ENCODE results near the gene LRRC8B. TPM values are rescaled to one million over a fixed set of nuclear protein-coding genes. Genes with fewer than 3 reads are reported as not detected.
"Not testable (repeated sequence)": the region's sequence is repeated elsewhere in the genome, so short reads cannot be mapped to it uniquely, and the experiment has no call there.

LRRC8B gene
- total RNA-seq, 4 donors from 2014 or later: 3.3 to 9.2 (median 4.1) TPM

DNA sequence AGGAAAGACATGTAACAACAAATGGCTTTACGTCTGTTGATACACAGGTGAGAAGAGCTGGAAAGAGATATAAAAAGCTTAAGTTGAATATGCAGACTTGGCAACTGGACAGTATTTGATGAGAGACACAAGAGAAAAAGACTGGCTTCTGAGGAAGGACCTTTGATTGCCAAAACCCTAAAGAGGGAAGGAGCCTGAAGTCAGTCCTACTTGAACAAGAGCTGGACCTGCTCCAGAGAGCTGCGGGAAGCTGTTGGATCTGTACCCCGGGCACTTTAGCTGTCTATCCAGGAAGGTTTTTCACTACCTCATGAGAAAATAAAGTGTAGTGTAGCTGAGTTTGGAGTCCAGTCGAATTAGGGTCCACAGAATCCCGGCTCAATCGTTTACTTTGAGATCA, 25.3 kb upstream of the LRRC8B start:
- no peaks in the 10 kb centered on the region for H3K9me3 ChIP-seq
- no peak for DNase-seq (ENCODE audit: extremely low spot score)
- WGBS: 70% methylated on average over 6 of the region's 6 CpGs
- intact Hi-C loops (cut with DNase I): no loop called here
- H3K27me3 ChIP-seq: no peaks in the 10 kb centered on the region
- H3K4me3 ChIP-seq: no peak overlapping the region
- no peak overlapping the region for H3K27ac ChIP-seq (replicated peaks in 1 of 4)
- H3K36me3 ChIP-seq: no peaks in the 10 kb centered on the region
- H3K4me1 ChIP-seq: no peaks in the 10 kb centered on the region
- TF ChIP-seq POLR2AphosphoS5 (IDR thresholded peaks at IDR 0.05): no peak
- no peak for TF ChIP-seq CTCF (IDR thresholded peaks at IDR 0.05)
- TF ChIP-seq POLR2A (IDR thresholded peaks at IDR 0.05; ENCODE audit: low read depth): no peak
- no peak for TF ChIP-seq EP300 (IDR thresholded peaks at IDR 0.05)

DNA sequence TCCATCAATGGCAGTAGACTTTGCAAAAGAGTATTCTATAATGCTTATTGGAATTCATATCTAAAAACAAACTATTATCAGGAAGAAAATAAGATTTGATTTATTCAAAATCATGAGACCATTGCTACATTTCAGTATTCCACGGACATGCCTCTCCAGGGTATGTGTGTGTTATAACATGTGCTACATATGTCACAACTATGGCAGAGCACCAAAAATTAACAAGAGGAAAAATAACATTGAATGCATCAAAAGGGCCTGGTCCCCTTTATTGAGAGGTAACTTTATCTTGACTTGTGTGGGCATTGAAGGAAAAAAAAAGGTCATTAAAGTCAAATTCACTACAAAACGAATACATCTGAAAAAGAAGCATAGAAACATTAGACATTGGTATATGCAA, 22.6 kb upstream of the LRRC8B start:
- Histone ChIP-seq H3K9me3 (no peaks in the 10 kb centered on the region), H3K4me3 (no peak overlapping the region), H3K36me3 (no peaks in the 10 kb centered on the region), H3K27ac (replicated peaks in 1 of 4) (no peak overlapping the region), H3K4me1 (no peaks in the 10 kb centered on the region), H3K27me3 (no peaks in the 10 kb centered on the region)
- intact Hi-C loops (cut with DNase I): no loop called here
- 75% methylated on average over 2 of the region's 2 CpGs for WGBS
- TF ChIP-seq POLR2A (IDR thresholded peaks at IDR 0.05; ENCODE audit: low read depth): no peak
- TF ChIP-seq EP300 (IDR thresholded peaks at IDR 0.05): no peak
- TF ChIP-seq CTCF (IDR thresholded peaks at IDR 0.05): no peak
- no peak for TF ChIP-seq POLR2AphosphoS5 (IDR thresholded peaks at IDR 0.05)
- no peak for DNase-seq (ENCODE audit: extremely low spot score)

DNA sequence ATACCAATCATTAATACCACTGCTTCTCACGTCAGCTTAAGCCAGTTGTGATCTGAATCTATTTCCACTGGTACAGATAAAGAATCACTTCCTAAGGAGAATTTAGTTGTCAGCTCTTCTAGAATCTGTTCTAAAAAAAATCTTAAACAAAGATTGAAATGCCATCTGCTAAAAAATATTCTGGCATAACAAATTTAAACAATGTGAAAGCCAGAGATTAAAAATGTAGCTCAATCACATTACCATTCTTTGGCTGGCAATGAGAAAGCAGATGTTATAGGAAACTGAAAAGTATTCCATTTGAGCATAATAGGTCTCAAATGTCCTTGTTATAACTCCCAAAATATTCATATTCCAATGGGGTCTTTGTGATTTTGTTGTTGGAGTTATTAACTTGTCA, 21.7 kb upstream of the LRRC8B start:
- Histone ChIP-seq H3K27me3 (no peaks in the 10 kb centered on the region), H3K27ac (replicated peaks in 1 of 4) (no peak overlapping the region), H3K4me3 (no peak overlapping the region), H3K4me1 (no peaks in the 10 kb centered on the region), H3K9me3 (no peaks in the 10 kb centered on the region), H3K36me3 (no peaks in the 10 kb centered on the region)
- TF ChIP-seq CTCF (IDR thresholded peaks at IDR 0.05): no peak
- TF ChIP-seq EP300 (IDR thresholded peaks at IDR 0.05): no peak
- TF ChIP-seq POLR2A (IDR thresholded peaks at IDR 0.05; ENCODE audit: low read depth): no peak
- TF ChIP-seq POLR2AphosphoS5 (IDR thresholded peaks at IDR 0.05): no peak
- WGBS: 56% methylated on average over 1 of the region's 1 CpG
- intact Hi-C loops (cut with DNase I): no loop called here
- DNase-seq (ENCODE audit: extremely low spot score): no peak

DNA sequence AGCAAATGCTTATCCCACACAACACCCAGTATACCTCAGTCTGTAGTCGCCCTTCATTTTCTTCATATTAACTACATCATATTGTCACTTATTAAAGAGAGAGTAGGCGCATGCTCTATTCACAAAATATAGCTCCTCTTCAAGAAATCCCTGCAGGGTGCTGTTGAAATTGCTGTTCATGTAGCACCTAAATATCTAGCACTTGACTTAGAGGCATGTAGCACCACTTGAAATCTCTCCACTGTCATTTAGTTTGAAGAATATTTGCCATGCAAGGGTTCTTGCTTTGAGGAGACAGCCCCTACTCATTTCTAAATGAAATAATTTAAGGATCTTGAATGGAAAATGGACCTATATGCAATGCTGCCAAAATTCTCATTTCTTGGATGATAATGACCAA, 20.9 kb upstream of the LRRC8B start:
- Histone ChIP-seq H3K4me1 (no peaks in the 10 kb centered on the region), H3K9me3 (no peaks in the 10 kb centered on the region), H3K27me3 (no peaks in the 10 kb centered on the region), H3K36me3 (no peaks in the 10 kb centered on the region), H3K4me3 (no peak overlapping the region), H3K27ac (replicated peaks in 1 of 4) (no peak overlapping the region)
- no peak for DNase-seq (ENCODE audit: extremely low spot score)
- WGBS: 92% methylated on average over 2 of the region's 2 CpGs
- intact Hi-C loops (cut with DNase I): no loop called here
- TF ChIP-seq CTCF (IDR thresholded peaks at IDR 0.05) (no peak), POLR2A (IDR thresholded peaks at IDR 0.05; ENCODE audit: low read depth) (no peak), EP300 (IDR thresholded peaks at IDR 0.05) (no peak), POLR2AphosphoS5 (IDR thresholded peaks at IDR 0.05) (no peak)

- H3K4me1 ChIP-seq; H3K36me3 ChIP-seq; H3K9me3 ChIP-seq; DNase-seq (ENCODE audit: extremely low spot score); intact Hi-C loops (cut with DNase I); H3K4me3 ChIP-seq; H3K27me3 ChIP-seq; H3K27ac ChIP-seq (replicated peaks in 1 of 4): not testable (repeated sequence)
- WGBS: 92% methylated on average over 5 of the region's 5 CpGs
These were observed 14.6 kb upstream of the LRRC8B start for GRCh38 chr1:89510061-89510460.
